Measurements from ENCODE around the gene RPS16.

DNA sequence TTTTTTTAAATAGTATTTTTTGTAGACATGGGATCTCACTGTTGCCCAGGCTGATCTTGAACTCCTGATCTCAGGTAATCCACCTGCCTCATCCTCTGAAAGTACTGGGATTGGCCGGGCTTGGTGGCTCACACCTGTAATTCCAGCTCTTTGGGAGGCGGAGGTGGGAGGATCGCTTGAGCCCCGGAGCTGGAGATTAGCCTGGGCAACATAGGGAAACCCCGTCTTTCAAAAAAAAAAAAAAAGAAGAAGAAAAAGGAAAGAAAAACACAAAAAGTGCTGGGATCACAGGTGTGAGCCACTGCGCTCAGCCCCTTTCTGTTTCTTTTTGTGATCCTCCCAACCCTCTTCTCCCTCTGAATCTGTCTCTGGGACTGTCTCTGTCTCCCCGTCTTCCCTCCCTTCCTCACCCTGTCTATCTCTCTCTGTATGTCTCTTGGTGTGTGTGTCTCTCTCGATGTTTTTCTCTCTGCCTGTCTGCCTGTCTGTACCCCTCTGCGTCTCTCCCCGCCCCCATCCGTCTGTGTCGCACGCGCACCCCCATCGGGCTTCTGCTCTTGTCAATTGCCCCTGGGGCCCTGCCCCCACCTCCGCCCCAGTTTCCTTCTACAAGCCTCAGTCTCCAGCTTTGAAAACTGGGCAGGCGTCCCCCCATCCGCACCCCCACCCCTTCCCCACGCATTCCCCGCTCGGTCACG lies 29.6 kb downstream of the RPS16 start:
- TF ChIP-seq, protein P1, sequence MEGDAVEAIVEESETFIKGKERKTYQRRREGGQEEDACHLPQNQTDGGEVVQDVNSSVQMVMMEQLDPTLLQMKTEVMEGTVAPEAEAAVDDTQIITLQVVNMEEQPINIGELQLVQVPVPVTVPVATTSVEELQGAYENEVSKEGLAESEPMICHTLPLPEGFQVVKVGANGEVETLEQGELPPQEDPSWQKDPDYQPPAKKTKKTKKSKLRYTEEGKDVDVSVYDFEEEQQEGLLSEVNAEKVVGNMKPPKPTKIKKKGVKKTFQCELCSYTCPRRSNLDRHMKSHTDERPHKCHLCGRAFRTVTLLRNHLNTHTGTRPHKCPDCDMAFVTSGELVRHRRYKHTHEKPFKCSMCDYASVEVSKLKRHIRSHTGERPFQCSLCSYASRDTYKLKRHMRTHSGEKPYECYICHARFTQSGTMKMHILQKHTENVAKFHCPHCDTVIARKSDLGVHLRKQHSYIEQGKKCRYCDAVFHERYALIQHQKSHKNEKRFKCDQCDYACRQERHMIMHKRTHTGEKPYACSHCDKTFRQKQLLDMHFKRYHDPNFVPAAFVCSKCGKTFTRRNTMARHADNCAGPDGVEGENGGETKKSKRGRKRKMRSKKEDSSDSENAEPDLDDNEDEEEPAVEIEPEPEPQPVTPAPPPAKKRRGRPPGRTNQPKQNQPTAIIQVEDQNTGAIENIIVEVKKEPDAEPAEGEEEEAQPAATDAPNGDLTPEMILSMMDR (IDR thresholded peaks at IDR 0.05): no peak
- no peak for TF ChIP-seq POLR2A (IDR thresholded peaks at IDR 0.05)

Measured in right lobe of liver (tissue), 4 donors.